Measurements from ENCODE around the gene RPS16.

- TF ChIP-seq ZFX (CRISPR knock-in tag; IDR thresholded peaks at IDR 0.05) (no peak), ZMIZ1 (IDR thresholded peaks at IDR 0.05; ENCODE audit: low read depth in 2 of 2, low read length in 2 of 2) (no peak), BCL6 (CRISPR knock-in tag; IDR thresholded peaks at IDR 0.05) (no peak), CTCF (IDR thresholded peaks at IDR 0.05 in 2 of 3, conservative IDR thresholded peaks at IDR 0.05 in 1 of 3; ENCODE audit: insufficient read depth in 2 of 3, low read depth in 1 of 3, low read length in 3 of 3) (no peak), NFRKB (IDR thresholded peaks at IDR 0.05; ENCODE audit: low read depth) (no peak), ETV6 (IDR thresholded peaks at IDR 0.05; ENCODE audit: borderline replicate concordance in 1 of 2, low read depth in 2 of 2, low read length in 1 of 2) (no peak), ETV6 (CRISPR knock-in tag; IDR thresholded peaks at IDR 0.05; ENCODE audit: borderline replicate concordance) (no peak)
These were observed 10.0 kb downstream of the RPS16 start for GRCh38 chr19:39425744-39426143.

All from K562 (cell line).